Skeletal muscle cell (primary cell): ENCODE data around the gene CRY1.

Source experiments
- DNase-seq: peaks from one replicate; pipeline ENCODE4 v3.0.0-alpha.2; 2010; ENCODE audit warnings: low read depth
- H3K4me3 ChIP-seq: 2 replicates; pipeline ENCODE4 v1.5.1; 2011; ENCODE audit warnings: low read depth, mild to moderate bottlenecking, control low read depth, low read length, moderate library complexity

CRY1 gene

DNA sequence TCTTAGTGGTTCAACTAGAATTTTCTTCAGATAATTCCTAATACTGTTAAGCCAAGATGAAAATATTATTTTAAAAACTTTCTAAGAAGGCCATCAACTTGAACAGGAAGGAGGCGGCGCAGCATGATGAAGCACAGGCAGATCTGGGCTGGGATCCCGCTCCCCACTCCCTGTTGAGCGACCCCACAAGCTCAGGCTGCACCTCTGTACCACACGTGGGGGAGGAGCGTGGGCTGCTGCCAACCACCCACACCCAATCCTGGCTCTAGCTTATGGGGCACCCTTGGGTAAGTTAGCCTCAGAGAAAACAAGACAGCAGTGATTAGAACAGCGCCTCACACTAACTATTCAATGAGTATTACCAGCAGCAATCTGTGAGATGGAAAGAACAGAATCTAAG lies 112.4 kb downstream of the CRY1 start:
- no peak overlapping the region for H3K4me3 ChIP-seq
- no peak for DNase-seq

- no peak for DNase-seq
- H3K4me3 ChIP-seq = no peak overlapping the region
These were observed 115.1 kb downstream of the CRY1 start for GRCh38 chr12:106978035-106978800.

- no peak overlapping the region for H3K4me3 ChIP-seq
- no peak for DNase-seq
These were observed 116.7 kb downstream of the CRY1 start for GRCh38 chr12:106976668-106977067.

- DNase-seq = no peak
- H3K4me3 ChIP-seq = no peak overlapping the region
These were observed 117.2 kb downstream of the CRY1 start for GRCh38 chr12:106975993-106976658.

GRCh38 chr12:106975098-106975497 lies 118.3 kb downstream of the CRY1 start:
- DNase-seq = no peak
- H3K4me3 ChIP-seq = no peak overlapping the region

- no peak for DNase-seq
- no peak overlapping the region for H3K4me3 ChIP-seq
These were observed 118.8 kb downstream of the CRY1 start for GRCh38 chr12:106974511-106974910.

DNA sequence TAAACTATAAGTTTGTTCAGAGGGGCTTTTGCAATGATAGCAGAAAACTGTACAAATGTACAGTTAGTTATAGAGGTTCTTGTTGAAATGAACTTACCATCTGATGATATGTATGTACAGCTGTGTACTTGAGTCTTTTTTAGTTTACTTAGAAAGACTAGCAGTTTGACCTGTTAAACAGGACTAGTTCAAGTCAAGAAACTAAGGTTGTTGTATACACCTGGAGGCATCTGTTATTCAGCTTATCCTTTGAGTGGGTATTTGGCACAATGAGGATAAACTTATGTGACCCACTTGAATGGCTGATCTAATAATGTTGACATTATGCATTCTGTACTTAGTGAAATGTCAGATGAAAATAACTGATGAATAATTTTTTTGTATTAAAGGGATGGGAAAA lies 119.8 kb downstream of the CRY1 start:
- DNase-seq = no peak
- no peak overlapping the region for H3K4me3 ChIP-seq

GRCh38 chr12:106971065-106971464 lies 122.3 kb downstream of the CRY1 start:
- DNase-seq = no peak
- no peak overlapping the region for H3K4me3 ChIP-seq

DNA sequence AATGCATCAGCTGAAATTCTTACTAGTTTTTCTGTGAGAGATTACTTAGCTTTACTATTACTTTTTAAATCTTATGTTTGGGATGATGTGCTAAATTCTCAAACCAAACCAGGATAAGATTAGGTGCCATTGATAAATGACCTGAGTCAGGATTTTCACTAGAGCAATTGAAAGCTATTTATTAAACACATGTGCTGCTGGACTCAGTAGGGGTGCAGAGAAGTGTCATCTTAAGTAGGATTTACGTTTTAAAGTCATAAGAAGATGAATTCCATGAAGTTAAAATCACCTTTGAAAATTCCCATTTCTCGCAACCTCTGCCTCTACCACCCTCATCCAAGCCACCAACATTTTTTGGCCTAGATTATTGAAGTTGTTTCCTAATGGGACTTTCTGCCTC lies 128.8 kb downstream of the CRY1 start:
- no peak for DNase-seq
- H3K4me3 ChIP-seq = no peak overlapping the region

DNA sequence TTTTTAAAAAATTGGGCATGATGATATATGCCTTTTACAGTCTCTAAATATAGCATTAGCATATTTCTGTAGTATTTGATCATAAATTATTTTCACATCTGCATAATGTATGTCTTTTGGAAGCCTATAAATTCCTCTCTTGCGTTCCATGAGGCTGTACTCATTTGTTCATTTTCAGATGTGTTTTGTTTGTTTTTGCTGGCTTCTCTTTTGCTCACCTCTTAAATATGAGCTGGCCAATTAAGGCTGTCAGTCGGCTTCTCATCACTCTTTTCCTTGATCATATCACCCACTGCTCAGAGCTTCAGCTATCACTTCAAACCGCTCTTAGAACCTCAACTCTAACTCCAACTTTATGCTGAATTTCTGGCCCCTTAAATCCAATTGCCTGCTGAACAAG lies 131.1 kb downstream of the CRY1 start:
- DNase-seq = no peak
- H3K4me3 ChIP-seq = no peak overlapping the region

DNA sequence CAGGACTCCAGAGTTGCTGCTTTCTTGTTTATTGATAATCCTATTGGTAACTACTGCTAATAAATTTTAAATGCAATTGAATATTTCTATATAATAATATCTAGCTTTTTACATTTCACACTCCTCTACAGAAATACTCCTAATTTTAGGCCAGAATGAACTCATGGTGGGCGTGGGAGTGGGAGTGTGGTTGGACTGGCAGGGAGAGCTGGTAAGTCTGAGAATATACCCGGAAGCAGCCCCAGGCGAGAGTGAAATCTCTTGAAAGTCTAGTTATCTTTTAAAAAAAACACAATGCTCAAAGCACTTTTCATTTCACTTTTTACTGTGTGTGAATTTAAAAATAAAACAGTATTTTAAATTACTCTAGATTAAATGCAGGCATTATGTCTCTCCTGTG lies 132.9 kb downstream of the CRY1 start:
- no peak overlapping the region for H3K4me3 ChIP-seq
- DNase-seq = no peak

GRCh38 chr12:106957583-106957982 lies 135.8 kb downstream of the CRY1 start:
- peak overlapping the region; percentile 83 for H3K4me3 ChIP-seq
- DNase-seq = no peak

DNA sequence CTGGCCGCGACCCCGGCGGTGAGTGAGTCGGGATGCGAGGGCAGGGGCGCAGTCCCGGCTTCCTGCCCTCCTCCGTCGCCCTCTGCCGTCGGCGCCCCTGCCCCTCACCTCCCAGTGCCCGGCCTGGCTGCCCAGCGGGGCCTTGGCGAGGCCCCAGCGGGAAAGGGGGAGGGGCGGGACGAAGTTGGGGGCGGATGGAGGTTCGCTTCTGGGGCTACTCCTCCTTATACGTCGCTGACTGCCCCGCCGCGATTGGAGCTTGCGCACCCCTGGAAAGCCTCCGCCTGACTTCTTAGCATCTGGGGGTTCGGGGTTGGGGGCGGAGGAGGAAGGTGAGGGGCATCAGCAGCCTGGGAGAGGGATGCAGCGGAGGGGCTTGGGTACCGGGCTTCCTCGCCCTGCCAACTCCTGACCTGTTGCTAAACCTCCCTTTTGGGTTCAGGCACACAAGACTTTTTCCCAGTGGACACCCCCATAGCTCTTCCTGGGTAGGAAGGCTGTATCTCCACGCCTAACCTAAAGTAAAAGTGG lies 137.2 kb downstream of the CRY1 start:
- peak; percentile 33 for DNase-seq

GRCh38 chr12:106955377-106956047 lies 137.8 kb downstream of the CRY1 start, which contains the start of gene TMEM263:
TMEM263 (plus strand) TSS chr12:106955907; CDS start chr12:106967117, 11,210 bp downstream.
- DNase-seq = peak; percentile 90
- H3K4me3 ChIP-seq = peak within 1 kb of the TSS; percentile 83

More for the DNA sequence above, 137.2 kb downstream of the CRY1 start:
- peak overlapping the region; percentile 83 for H3K4me3 ChIP-seq

DNA sequence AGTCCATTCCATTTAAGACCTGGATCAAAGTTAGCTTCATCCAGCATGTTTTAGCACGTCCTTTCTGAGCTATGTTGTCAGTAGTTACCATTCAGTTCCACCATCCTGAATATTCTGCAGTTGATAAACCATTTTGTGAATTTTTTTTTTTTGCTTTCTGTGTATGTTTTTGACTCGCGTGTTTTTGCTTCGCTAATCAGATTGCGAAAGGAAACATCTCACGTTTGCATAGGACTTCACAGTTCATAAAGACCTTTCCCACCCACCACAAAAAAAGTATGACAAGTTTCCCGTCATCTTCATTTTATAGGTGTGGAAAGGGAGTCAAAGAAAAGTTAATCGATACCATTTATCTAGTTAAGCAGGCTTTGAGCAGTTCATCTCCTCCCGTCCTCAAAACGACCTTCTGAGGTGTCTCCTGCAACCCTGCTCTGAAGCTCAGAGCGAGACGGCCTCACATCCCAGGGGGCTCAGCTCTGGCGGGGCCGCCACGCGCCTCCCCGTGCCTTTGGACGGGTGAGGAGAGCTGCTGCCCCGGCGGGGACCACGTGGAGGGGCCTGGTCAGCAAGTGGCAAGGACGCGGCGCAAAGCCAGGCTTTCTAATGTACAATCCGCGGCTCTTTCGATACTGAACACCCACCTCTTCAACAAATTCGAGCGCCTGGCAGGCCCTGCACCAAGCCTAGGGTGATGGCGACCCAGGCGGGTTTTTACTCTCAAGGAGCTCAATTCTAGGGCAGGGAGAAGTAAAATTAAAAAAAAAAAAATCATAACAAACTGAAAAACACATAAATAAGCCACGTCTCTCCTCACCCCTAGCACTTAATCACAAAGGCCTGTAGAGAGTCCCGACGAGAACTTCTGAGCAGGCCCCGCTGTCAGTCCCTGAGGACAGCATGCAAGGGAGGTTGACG lies 138.6 kb downstream of the CRY1 start:
- no peak for DNase-seq
- peak overlapping the region; percentile 83 for H3K4me3 ChIP-seq

GRCh38 chr12:106953352-106954250 lies 139.7 kb downstream of the CRY1 start:
- DNase-seq = no peak
- H3K4me3 ChIP-seq = no peak overlapping the region

GRCh38 chr12:106950591-106950990 lies 142.8 kb downstream of the CRY1 start:
- DNase-seq = no peak
- H3K4me3 ChIP-seq = no peak overlapping the region

DNA sequence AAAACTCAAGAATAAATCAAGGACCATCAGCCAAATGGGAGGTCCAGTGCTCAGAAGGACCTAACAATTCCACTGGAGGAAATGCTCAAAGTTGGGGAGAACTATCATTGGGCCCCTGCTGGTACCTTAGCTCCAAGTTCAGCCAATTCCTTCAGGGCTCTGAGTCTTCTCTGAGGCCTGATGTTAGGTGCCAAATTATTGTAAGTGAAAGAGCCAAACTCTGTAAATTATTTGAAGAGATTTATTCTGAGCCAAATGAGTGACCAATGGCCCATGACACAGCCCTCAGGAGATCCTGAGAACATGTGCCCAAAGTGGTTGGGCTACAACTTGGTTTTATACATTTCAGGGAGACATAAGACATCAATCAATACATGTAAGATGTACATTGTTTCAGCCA lies 145.9 kb downstream of the CRY1 start:
- H3K4me3 ChIP-seq = no peak overlapping the region
- DNase-seq = no peak
